Skeletal muscle tissue (tissue), 4 donors: ENCODE measurements around the gene CSNK1G1. TPM values are rescaled to one million over a fixed set of nuclear protein-coding genes. Genes with fewer than 3 reads are reported as not detected.
"Not testable (repeated sequence)": the region's sequence is repeated elsewhere in the genome, so short reads cannot be mapped to it uniquely, and the experiment has no call there.

Source experiments
- H3K27ac ChIP-seq: one replicate; pipeline ENCODE4 v1.7.0; 2013; ENCODE audit warnings: mild to moderate bottlenecking, low read depth, low read length, inconsistent platforms
- H3K27me3 ChIP-seq, 3 donors: one replicate each; pipeline ENCODE4 v1.7.0; 2013; ENCODE audit warnings: low read length in 3 of 3; ENCODE audit not compliant: control insufficient read depth in 3 of 3, insufficient read depth in 3 of 3
- H3K36me3 ChIP-seq, 3 donors: one replicate each; pipeline ENCODE4 v1.7.0; 2013; ENCODE audit warnings: low read length in 3 of 3; ENCODE audit not compliant: control insufficient read depth in 3 of 3, insufficient read depth in 3 of 3
- H3K4me1 ChIP-seq, 3 donors: one replicate each; pipeline ENCODE4 v1.7.0; 2013; ENCODE audit warnings: low read length in 3 of 3, mild to moderate bottlenecking in 3 of 3; ENCODE audit not compliant: control insufficient read depth in 3 of 3, insufficient read depth in 3 of 3
- H3K4me3 ChIP-seq, 3 donors: one replicate each; pipeline ENCODE4 v1.7.0; 2013; ENCODE audit warnings: low read length in 3 of 3
- H3K9ac ChIP-seq, 3 donors: one replicate each; pipeline ENCODE4 v1.7.0; 2013; ENCODE audit warnings: low read length in 3 of 3, mild to moderate bottlenecking in 3 of 3, moderate library complexity in 2 of 3, low read depth in 1 of 3
- H3K9me3 ChIP-seq, 3 donors: one replicate each; pipeline ENCODE4 v1.7.0; 2013; ENCODE audit warnings: low read length in 3 of 3; ENCODE audit not compliant: control insufficient read depth in 3 of 3
- total RNA-seq: library from RNA; depleted of rRNA; stranded (reverse); fragments of >200 nt; gene quantifications from one replicate; pipeline ENCODE4 v1.2.3, GENCODE V29; 2014
- donor health status: Osteomylitis.

Gene CSNK1G1
- total RNA-seq, 1 donor from 2014 or later = 26.6 TPM

- no peak overlapping the region for H3K4me3 ChIP-seq
- peaks cover 67 to 84% (median 82%) of the 10 kb centered on the region in 3 donors for H3K36me3 ChIP-seq
- H3K9ac ChIP-seq = no peak overlapping the region
- peaks cover 0 to 9% (median 3%) of the 10 kb centered on the region in 3 donors for H3K4me1 ChIP-seq
- no peaks in the 10 kb centered on the region for H3K27me3 ChIP-seq
- H3K9me3 ChIP-seq = no peaks in the 10 kb centered on the region
- H3K27ac ChIP-seq = no peak overlapping the region
Observed at GRCh38 chr15:64131547-64131946, 224.4 kb downstream of the CSNK1G1 start.

- H3K4me1 ChIP-seq = peaks cover 0 to 9% (median 3%) of the 10 kb centered on the region in 3 donors
- peaks cover 58 to 80% (median 80%) of the 10 kb centered on the region in 3 donors for H3K36me3 ChIP-seq
- no peak overlapping the region for H3K4me3 ChIP-seq
- no peaks in the 10 kb centered on the region for H3K27me3 ChIP-seq
- H3K9ac ChIP-seq = no peak overlapping the region
- H3K9me3 ChIP-seq = no peaks in the 10 kb centered on the region
- no peak overlapping the region for H3K27ac ChIP-seq
Observed at GRCh38 chr15:64130159-64130558, 225.8 kb downstream of the CSNK1G1 start.

- Histone ChIP-seq H3K27ac (no peak overlapping the region), H3K4me3 (no peak overlapping the region), H3K36me3 (peaks cover 48 to 80% (median 77%) of the 10 kb centered on the region in 3 donors), H3K27me3 (no peaks in the 10 kb centered on the region), H3K9me3 (no peaks in the 10 kb centered on the region), H3K4me1 (peaks cover 0 to 4% (median 3%) of the 10 kb centered on the region in 3 donors), H3K9ac (no peak overlapping the region)
Observed at GRCh38 chr15:64127521-64128270, 228.3 kb downstream of the CSNK1G1 start.

GRCh38 chr15:64125978-64126377, 230.0 kb downstream of the CSNK1G1 start:
- H3K4me3 ChIP-seq = no peak overlapping the region
- no peak overlapping the region for H3K27ac ChIP-seq
- H3K4me1 ChIP-seq = peaks cover 0 to 4% (median 3%) of the 10 kb centered on the region in 3 donors
- H3K27me3 ChIP-seq = no peaks in the 10 kb centered on the region
- peak overlapping the region in 1 of 3 donors; percentile 29 for H3K9ac ChIP-seq
- peaks cover 38 to 77% (median 73%) of the 10 kb centered on the region in 3 donors for H3K36me3 ChIP-seq
- no peaks in the 10 kb centered on the region for H3K9me3 ChIP-seq

- Histone ChIP-seq H3K9ac (no peak overlapping the region), H3K9me3 (no peaks in the 10 kb centered on the region), H3K4me3 (no peak overlapping the region), H3K27ac (no peak overlapping the region), H3K4me1 (peaks cover 0 to 4% (median 3%) of the 10 kb centered on the region in 3 donors), H3K36me3 (peaks cover 32 to 81% (median 77%) of the 10 kb centered on the region in 3 donors), H3K27me3 (no peaks in the 10 kb centered on the region)
Observed at GRCh38 chr15:64122936-64123351, 233.0 kb downstream of the CSNK1G1 start.

GRCh38 chr15:64122444-64122843, 233.5 kb downstream of the CSNK1G1 start:
- Histone ChIP-seq H3K9me3 (no peaks in the 10 kb centered on the region), H3K4me1 (peaks cover 0 to 2% (median 1%) of the 10 kb centered on the region in 3 donors), H3K4me3 (no peak overlapping the region), H3K27ac (no peak overlapping the region), H3K27me3 (no peaks in the 10 kb centered on the region), H3K36me3 (peaks cover 27 to 79% (median 77%) of the 10 kb centered on the region in 3 donors), H3K9ac (no peak overlapping the region)

- Histone ChIP-seq H3K27ac (no peak overlapping the region), H3K36me3 (peaks cover 27 to 77% (median 75%) of the 10 kb centered on the region in 3 donors), H3K27me3 (no peaks in the 10 kb centered on the region), H3K9me3 (no peaks in the 10 kb centered on the region), H3K9ac (no peak overlapping the region), H3K4me1 (no peaks in the 10 kb centered on the region), H3K4me3 (no peak overlapping the region)
Observed at GRCh38 chr15:64121614-64122013, 234.4 kb downstream of the CSNK1G1 start.

- not testable (repeated sequence) for H3K9me3 ChIP-seq, H3K27me3 ChIP-seq, H3K27ac ChIP-seq, H3K9ac ChIP-seq, H3K4me1 ChIP-seq, H3K4me3 ChIP-seq
- peaks cover 30 to 80% (median 75%) of the 10 kb centered on the region in 3 donors for H3K36me3 ChIP-seq
Observed at GRCh38 chr15:64120322-64120721, 235.7 kb downstream of the CSNK1G1 start.

- H3K4me1 ChIP-seq = no peaks in the 10 kb centered on the region
- H3K9ac ChIP-seq = no peak overlapping the region
- no peak overlapping the region for H3K4me3 ChIP-seq
- no peaks in the 10 kb centered on the region for H3K9me3 ChIP-seq
- H3K27me3 ChIP-seq = no peaks in the 10 kb centered on the region
- peaks cover 34 to 75% (median 75%) of the 10 kb centered on the region in 3 donors for H3K36me3 ChIP-seq
- H3K27ac ChIP-seq = no peak overlapping the region
Observed at GRCh38 chr15:64117759-64118487, 238.1 kb downstream of the CSNK1G1 start.
